Hematopoietic multipotent progenitor cell treated with erythropoietin and hydrocortisone succinate and interleukin-3 and kit ligand, for 4 days (in vitro differentiated cells): Measurements from ENCODE around the gene RRP1.

Experiments used
- DNase-seq: peaks from one replicate; pipeline ENCODE4 v3.0.0-alpha.2; 2015

The RRP1 gene

DNA sequence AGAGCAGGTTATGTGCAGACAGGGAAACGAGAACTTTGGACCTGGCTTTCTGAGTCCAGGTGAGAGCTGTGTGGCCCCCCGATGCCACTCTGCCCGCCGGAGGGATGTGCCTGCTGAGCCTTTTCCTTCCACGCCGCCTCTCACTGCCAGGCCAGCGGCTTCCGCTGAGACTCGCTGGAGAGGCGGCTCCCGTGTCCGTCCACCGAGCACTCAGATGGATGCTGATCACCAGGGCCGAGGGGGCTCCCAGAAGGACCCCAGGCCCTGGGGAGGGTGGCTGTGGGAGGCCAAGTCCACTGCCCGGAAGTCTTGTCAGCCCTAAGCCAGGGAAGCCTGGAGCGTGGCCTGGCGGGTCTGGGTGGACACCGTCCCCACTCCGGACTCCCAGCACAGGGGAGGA is 29.7 kb upstream of the RRP1 start:
- no peak for DNase-seq

DNA sequence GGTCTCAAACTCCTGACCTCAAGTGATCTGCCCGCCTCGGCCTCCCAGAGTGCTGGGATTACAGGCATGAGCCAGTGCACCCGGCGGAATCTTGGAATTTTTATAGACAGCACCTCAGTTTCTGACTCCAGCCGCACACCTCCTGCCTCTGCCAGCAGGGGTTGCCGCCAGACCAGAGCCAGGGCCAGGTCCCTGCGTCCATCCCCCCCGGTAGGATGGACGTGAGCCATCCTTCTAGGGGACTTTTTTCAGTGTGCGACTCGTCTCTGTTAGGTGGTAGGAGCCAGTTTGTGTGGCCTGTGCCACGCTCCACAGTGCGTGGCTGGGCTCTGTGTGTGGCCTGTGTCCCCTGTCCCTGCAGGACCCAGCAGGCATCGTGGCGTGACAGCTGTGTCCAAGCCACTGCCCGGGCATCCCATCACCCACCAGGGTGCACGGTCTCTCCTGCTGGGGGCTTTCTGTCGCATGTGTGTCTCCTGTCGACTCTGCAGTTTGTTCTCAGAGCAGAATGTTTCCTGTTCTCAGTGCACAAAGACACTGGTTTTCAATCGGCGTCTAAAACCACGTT is 28.9 kb upstream of the RRP1 start:
- no peak for DNase-seq

GRCh38 chr21:43761886-43762285 is 27.5 kb upstream of the RRP1 start:
- no peak for DNase-seq

GRCh38 chr21:43762303-43763128 is 26.9 kb upstream of the RRP1 start:
- DNase-seq: no peak

- DNase-seq: no peak
These were observed 25.4 kb upstream of the RRP1 start for GRCh38 chr21:43763901-43764523.

GRCh38 chr21:43764576-43765495 is 24.5 kb upstream of the RRP1 start:
- DNase-seq: no peak

DNA sequence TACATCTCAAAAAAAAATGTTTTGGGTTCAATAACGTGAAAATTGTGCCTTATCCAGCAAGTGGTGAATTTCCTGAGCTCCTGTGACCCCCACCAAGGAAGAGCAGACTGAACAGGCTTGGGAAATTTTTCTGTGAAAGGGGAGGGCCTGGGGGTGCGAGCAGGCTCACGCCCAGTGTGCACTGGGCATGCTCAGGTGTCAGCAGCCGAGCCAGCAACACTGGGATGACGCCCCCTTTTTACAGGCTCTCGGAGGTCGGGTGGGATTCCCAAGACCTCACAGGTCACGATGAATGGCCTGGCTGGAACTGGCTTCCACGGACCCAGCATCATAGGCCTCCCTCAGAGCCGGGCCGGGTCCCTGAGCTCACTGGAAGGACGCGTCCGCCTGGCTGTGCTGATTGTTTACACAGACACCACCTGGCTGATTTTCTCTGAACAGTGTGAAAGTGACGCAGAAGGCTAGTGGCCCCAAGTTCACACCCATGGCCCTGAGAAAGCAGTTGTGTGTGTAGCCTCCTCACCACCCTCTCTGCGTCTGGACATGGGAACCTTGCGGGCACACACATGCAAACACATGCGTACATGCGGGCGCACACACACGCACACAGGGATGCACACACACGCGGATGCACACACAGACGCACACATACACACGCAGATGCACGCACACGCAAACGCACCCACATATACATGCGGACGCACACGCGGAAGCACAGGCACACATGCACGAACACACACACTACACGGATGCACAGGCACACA is 22.5 kb upstream of the RRP1 start:
- DNase-seq: no peak

DNA sequence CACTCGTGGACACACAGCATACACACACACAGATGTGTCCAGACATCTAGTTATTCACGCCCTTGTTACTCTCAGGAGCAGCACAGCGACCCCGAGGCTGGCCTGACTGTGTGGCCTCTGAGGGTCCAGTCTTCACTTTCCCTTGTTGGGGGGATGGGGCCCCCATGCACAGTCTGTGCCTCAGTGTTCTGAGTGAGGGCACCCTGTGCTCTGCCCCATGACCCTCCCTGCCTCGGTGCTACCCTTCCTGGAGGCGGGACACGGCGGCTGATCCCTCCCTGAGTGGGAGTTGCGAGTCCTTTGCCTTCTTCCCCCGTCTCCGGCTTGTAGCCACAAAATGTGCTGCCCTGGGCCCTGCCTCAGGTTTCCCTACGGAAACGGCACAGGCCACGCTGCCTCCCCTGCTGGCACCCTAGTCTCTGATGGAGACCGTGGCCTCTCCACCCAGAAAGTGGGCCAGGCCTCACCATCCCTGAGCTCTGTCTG is 21.8 kb upstream of the RRP1 start:
- DNase-seq: no peak

GRCh38 chr21:43767984-43768867 is 21.2 kb upstream of the RRP1 start:
- peak; percentile 83 for DNase-seq

DNA sequence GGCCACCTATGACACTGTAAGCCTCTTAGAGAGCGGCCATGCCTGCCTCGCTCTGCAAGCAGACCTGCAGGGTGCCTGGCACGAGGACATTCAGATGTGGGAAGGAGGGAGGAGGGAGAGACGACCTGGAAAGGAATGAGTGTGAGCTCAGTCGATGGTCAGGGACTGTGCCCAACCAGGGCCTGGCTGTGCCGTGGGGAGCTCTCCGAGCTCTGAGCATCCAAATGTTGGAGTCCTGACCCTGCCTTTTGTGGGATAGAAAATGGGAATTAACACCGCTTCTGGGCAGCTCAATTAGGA is 20.6 kb upstream of the RRP1 start:
- DNase-seq: no peak

DNA sequence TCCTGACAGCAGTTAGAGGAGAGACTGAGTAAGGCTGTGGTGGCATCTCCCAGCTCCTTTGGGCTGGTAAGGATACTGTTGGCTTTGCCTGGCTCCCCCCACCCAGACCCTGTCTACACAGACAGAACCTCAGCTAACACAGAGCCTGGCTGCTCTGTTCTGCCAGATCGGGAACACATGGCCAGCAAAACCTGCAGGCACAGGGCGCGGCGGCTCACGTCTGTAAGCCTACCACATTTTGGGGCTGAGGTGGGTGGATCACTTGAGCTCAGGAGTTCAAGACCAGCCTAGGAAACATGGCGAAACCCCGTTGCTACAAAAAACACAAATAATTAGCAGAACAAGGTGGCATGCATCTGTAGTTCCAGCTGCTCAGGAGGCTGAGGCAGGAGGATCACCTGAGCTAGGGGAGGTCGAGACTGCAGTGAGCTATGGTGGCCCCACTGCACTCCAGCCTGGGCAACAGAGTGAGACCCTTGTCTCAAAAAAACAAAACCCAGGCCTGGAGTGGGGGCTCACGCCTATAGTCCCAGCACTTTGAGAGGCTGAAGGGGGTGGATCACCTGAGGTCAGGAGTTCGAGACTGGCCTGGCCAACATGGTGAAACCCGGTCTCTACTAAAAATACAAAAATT is 19.9 kb upstream of the RRP1 start:
- DNase-seq: no peak

DNA sequence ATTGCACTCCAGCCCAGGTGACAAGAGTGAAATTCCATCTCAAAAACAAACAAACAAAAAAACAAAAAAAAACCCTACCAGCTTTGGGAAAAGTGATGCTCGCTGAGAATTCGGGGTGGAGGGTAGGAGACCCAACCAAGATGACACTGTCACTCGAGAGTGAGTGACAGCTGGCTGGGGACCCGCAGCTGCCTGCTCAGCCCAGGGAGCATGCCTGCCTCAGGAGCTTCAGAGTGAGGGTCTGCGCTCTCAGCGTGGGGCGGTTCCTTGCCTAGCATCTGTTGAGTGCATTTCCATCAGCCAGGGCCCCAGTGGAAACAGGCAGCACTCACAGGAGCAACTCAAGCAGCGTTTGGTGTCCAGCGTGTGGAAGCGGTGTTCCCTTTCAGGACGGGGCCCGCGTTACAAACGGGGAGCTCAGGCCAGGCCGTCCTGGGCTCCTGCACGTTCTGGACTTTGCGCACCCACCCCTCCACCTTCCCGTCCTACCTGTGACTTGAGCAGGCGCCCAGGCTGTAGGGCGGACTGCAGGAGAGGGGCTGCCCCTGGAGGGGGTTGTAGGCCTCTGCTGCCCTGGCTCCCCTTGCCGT is 19.2 kb upstream of the RRP1 start:
- DNase-seq: no peak

GRCh38 chr21:43771199-43771675 is 18.1 kb upstream of the RRP1 start:
- peak; percentile 25 for DNase-seq

GRCh38 chr21:43771698-43772424 is 17.5 kb upstream of the RRP1 start:
- no peak for DNase-seq

DNA sequence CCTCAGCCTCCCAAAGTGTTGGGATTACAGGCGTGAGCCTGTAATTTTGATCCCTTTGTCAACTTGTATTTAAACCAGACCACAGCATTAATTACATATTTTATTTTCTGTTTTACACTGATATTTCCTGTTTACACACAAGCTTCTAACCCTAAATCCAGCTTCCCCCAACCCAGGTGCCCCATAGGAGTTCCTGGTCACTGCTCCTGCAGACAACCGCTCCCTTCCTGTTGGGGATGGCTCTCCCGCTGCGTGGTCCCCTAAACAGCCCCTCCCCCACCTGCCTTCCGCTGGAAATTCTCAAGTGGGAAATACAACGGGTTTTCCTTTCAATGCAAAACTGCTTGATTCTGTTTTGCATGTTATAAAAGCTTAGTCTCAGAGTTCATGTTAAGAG is 17.0 kb upstream of the RRP1 start:
- no peak for DNase-seq

GRCh38 chr21:43774163-43774562 is 15.2 kb upstream of the RRP1 start:
- DNase-seq: no peak

- DNase-seq: no peak
These were observed 14.2 kb upstream of the RRP1 start for GRCh38 chr21:43775190-43775589.

DNA sequence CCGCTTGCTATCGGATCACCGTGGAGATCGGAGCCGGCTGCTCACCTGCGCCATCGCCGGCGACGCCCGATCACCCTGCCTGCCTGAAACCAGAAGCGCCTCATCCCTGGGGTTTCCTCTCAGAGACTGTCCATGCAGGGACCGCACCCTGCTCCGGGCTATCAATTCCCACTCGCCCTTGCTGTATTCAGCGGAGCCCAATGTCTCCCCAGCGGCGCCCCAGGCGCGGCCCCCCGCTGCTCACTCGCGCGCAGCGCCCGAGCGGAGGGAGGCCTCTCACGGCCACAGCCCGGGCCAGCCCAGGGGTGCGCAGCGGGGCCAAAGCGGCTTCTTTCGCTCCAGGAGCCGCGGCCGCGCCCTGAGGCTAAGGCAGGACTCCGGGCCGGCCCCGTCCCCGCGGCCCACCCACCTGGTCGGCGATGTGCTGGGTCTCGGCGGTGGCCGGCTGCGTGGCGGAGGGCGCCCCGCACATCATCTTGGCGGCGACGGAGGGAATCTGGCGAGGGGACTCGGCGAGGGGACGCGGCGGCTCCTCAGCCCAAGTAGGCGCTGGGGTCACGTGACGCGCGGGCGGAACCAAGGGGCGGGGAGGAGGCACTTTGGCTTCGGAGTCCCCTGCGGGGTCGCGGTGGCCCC is 13.5 kb upstream of the RRP1 start, which contains the start of gene CSTB:
CSTB (minus strand) TSS at position 514 of the 636 bp plus-strand sequence; CDS start at position 475, 39 bp downstream.
- DNase-seq: peak; percentile 90

DNA sequence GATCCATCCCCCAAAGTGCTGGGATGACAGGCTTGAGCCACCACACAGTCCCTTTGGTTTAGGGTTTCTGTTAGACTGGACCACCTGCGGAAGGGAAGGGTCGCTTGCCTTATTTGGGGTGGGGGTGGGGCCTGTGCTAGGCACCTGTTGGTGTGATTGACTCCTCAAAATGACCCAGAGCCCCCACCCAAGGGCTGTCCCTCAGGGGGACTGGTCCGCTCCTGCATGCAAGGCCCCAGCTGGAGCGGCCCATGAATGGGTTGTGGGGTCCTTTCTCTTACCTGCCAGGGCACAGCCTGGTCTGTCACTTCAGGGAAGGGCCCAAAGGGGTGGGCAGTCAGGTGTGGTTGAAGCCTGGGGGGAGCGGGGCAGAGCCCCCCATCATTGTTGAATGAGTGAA is 11.4 kb upstream of the RRP1 start:
- no peak for DNase-seq
